IPS-18c (cell line): ENCODE results near the gene TMEM60.

Source experiments
- H3K4me3 ChIP-seq: 2 replicates; pipeline ENCODE4 v1.7.0; 2013; ENCODE audit warnings: low read depth, mild to moderate bottlenecking, low read length, moderate library complexity; ENCODE audit not compliant: insufficient read depth
- H3K9me3 ChIP-seq: one replicate; pipeline ENCODE4 v1.6.1; 2013; ENCODE audit warnings: mild to moderate bottlenecking, low read length, moderate library complexity; ENCODE audit not compliant: control insufficient read depth, insufficient read depth

TMEM60 gene

GRCh38 chr7:77752016-77752415 is 46.2 kb downstream of the TMEM60 start:
- H3K4me3 ChIP-seq = no peak overlapping the region
- no peaks in the 10 kb centered on the region for H3K9me3 ChIP-seq

GRCh38 chr7:77747718-77748117 is 50.5 kb downstream of the TMEM60 start:
- peaks cover 3% of the 10 kb centered on the region for H3K9me3 ChIP-seq
- no peak overlapping the region for H3K4me3 ChIP-seq

- no peak overlapping the region for H3K4me3 ChIP-seq
- H3K9me3 ChIP-seq = peaks cover 3% of the 10 kb centered on the region
Observed at GRCh38 chr7:77747178-77747577, 51.1 kb downstream of the TMEM60 start.

- Histone ChIP-seq H3K4me3 (no peak overlapping the region), H3K9me3 (peaks cover 3% of the 10 kb centered on the region)
Observed at GRCh38 chr7:77746824-77747165, 51.4 kb downstream of the TMEM60 start.

- no peak overlapping the region for H3K4me3 ChIP-seq
- H3K9me3 ChIP-seq = peaks cover 3% of the 10 kb centered on the region
Observed at GRCh38 chr7:77746164-77746823, 51.9 kb downstream of the TMEM60 start.

- H3K9me3 ChIP-seq = peaks cover 3% of the 10 kb centered on the region
Observed at GRCh38 chr7:77745746-77746145, 52.5 kb downstream of the TMEM60 start.

More at GRCh38 chr7:77745746-77746145, 52.5 kb downstream of the TMEM60 start:
- H3K4me3 ChIP-seq = no peak overlapping the region
